Stimulated activated CD8-positive, alpha-beta memory T cell treated with anti-CD3 and anti-CD28 coated beads, Interleukin-15, amount 100 ng/mL, for 1 hour (primary cell): ENCODE measurements around the gene SAFB2.

Experiments
- DNase-seq: peaks from one replicate; pipeline ENCODE4 v3.0.0-alpha.2; 2020; ENCODE audit warnings: low read depth

SAFB2 gene

DNA sequence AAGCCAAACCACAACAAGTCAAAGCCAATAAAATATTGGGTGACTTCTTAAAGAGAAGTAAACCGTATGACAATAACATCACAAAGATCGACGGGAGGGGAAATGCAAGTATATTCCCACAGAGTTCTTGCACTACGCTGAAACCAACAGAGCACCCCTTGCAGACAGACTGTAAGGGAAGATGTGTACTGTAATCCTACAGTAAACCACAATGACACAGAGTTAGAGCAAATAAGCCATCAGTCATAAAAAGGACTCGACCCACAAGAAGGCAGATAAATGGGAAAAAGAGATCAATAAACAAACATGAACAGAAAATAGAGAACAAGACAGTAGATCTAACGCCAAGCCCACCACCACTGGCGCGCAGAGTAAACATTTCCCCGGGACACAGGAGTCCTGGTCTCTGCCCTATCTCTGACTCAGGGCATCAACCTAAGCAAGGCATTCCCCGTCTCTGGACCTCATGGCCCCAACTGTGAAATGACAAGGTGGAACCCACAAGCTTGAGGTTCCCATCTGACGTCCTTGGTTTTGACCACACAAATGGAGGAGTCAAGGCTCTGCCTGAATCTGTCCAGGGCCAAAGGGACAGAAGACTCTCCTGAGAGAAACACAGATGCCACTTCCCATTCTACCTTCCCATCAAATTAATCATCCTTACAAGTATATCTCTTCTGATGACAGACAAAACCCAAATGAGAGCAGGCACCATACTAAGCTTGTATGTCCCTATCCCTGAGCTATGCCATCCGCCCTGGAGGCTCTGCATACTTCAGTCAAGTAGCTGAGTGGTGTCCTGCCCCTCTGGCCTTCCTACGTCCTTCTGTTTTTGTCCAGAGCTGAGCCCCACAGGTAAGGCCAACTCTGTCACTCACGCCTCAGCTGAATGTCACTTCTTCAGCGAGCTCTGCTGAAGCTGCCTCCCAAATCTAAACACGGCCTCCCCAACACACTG lies 15.0 kb downstream of the SAFB2 start:
- DNase-seq = no peak

DNA sequence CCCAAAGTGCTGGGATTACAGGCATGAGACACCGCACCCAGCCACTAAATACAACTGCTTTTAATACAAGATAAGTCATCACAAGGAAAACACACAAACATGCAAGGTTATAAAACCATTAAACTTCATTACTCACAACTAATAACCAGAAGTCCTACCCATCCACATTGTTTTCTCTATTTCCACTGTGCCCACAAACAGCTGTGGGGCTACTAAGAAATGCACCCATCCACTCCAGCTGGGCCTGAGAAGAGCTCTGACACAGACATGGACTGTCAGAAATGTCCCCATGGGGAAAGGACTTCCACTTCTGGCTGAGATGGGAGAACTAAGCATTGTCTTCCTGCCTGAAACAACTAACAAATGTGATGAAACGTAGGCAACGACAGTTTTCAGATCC lies 17.2 kb downstream of the SAFB2 start:
- no peak for DNase-seq

DNA sequence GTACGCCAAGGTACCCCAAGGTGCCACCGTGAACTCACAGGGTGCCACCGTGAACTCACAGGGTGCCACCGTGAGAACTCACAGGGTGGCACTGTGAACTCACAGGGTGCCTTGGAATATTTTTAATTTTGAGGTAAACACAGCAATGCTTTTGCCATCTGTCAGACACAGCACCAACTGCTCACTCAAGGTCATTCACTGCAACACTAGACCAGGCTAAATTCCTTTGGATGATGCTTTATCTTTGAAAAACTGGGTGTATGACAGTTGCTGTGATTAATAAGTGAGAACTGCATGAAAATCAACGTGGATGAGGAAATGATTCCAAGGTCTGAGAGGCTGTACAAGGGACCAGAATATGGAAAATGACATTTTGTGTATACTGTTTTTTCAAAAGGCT lies 18.9 kb downstream of the SAFB2 start:
- no peak for DNase-seq

DNA sequence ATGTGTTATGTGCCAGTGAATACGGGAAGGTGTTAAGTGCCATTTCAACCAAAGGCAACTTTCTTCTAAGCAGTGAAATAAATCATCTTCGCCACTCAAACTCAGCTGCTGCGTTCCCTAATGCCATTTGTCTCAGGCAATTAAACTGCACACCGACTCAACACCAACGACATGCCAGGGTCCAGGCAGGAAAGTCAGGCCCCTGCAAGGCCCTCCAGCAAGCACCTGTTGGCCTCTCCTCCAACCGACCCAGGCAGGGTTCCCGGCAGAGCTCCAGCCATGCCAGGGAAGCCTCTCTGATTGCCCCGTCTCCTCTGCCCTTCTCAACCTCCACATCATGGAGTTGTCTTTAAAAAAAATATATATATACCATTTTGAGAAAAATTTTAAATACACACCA lies 21.8 kb downstream of the SAFB2 start:
- DNase-seq = no peak

DNA sequence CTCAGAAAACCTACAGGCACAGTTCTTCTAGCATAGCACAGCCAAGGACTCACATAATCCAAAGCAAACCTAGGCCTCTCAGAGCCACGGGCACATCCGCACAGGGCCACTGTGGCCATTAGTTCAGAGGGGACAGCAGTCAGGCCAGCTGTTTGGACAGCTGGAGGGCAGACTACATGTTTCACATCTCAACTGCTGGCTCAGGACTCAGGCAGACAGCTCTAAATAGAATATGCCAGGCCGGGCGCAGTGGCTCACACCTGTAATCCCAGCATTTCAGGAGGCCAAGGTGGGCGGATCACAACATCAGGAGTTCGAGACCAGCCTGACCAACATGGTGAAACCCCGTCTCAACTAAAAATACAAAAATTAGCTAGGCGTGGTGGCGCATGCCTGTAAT lies 26.8 kb downstream of the SAFB2 start:
- no peak for DNase-seq

DNA sequence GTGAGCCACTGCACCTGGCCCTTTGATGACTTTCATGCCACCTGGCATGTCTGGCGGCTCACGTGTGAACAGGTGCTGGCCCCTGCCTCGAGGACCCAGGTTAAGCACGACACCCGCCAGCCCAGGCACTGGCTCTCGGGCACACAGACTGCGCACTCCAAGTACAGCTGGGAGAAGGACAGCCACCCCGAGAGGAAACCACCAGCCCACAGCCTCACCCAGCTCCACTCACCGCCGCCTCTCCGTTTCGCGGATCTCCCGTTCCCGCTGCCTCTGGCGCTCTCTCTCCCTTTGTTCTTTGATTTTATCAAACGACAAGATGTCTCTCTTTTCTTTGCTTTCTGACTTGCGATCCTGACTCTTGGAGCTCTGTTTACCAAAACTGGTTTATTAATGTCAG lies 27.4 kb downstream of the SAFB2 start:
- DNase-seq = no peak

DNA sequence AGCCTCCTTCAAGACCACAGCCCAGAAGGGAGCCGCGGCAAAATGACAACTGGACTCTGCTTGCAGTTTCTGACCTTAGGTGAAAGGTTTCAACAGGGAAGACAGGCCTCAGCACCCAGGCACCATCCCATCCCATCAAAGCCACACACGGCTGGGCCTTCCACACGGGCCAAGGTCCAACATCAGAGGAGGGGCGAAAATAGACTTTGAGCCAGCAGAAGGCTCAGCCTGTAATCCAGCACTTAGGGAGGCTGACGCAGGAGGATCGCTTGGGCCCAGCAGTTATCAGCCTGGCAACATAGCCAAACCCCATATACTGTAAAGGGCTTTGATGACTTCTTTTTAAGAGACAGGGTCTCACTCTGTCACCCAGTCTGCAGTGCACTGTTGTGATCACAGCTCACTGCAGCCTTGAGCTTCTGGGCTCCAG lies 28.0 kb downstream of the SAFB2 start:
- no peak for DNase-seq

DNA sequence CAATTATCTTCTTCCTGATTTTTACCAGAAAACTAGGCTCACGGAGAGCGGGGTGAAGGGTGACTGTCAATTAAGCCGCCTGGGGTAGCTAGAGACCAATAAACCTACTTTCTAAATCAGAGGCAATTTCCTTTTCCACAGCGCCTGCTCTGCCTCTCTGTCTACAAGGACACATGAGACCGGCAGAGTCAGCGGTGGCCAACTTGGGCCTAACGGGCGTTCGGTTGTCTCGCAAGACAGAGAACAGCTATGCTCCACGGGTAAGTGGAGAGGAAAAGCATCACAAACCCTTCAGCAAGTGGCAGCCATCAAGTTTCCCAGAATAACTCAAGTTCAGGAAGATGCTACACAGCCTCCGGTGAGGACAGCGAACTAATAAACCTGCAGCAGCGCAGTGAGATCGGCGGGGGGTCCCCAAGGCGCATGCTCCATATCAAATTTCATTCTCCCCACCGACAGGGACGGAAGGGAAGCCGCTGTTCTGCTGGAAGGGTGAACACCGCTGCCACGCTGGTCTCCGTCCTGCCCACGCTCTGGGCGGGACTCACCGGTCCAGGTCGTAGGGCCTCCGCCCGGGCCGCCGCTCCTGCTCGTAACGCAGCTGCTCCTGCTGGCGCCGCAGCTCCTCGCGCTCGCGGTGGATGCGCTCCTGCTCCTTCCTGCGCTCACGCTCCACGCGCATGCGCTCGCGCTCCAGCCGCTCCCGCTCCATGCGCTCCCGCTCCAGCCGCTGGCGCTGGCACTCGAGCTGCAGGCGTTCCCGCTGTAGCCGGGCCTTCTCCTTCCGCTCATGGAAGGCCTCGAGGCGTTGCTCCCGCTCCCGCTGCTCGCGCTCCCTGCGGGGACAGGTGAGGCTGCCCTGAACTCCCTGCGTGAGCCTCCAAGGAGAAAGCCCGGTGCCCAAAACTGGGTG lies 29.0 kb downstream of the SAFB2 start:
- DNase-seq = no peak

DNA sequence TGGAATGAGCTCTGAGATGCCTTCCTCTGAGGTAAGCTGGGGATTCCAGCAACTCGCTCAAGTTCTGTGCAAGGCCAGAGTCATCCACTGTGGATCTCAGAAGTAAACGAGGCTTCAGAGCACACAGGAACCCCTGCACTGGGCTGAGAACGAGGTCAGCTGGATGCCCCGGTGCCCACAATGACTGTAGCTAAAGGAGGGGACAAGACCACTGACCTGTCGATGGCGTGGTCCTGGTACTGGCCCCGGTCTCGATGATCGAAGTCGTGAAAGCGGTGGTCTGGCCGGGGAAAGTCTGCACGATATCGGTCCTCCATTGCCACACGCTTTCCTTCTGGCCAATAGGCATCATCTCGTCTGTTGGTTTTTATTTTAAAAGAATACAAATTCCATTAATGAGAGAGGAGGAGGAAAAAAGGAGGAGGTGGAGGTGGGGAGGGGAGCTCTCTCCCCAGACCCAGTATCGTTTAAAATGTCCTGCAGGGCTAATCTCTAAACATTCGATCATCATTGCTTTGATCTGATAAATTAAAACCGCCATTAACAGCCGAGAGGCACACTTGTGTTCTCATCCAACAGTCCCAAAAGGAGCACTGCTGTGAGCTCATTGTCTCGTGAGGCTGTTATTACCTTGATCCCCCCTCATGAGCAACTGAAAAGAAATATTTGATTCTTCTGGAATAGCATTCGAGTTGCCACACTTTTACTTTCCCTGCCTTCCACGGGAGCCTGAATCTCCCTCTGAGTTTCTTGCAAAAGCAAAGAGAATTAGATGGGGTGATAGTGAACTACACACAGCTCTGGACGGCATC lies 29.8 kb downstream of the SAFB2 start:
- no peak for DNase-seq

DNA sequence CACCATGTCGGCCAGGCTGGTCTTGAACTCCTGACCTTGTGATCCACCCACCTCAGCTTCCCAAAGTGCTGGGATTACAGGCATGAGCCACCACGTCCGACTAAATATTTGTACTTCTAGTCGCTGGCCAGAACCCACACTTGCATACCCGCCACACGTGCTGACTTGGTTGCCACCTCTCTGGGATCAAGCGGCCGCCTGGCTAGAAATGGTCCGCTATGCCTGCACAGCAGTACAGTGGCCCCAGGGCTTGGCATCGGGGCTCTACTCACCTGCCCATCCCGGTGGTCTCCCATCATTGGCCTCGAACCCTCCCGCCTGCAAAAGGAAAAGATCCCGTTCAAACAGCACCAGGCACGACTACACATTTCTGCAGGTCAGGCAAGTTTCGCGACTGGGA lies 31.1 kb downstream of the SAFB2 start:
- DNase-seq = no peak

DNA sequence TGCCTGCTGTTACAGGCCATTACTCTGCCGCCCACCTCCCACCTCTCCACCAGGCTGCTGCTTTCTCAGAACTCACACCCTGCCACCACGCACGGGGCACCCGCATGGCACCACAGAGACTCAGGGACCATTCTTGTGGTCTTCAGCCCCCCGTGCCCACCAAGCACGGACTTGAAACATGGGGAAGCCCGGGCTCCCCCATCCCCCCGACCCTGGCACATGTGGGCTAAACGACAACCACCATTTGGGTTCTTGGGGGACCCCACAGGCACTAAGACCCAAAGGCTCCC lies 31.8 kb downstream of the SAFB2 start:
- no peak for DNase-seq

DNA sequence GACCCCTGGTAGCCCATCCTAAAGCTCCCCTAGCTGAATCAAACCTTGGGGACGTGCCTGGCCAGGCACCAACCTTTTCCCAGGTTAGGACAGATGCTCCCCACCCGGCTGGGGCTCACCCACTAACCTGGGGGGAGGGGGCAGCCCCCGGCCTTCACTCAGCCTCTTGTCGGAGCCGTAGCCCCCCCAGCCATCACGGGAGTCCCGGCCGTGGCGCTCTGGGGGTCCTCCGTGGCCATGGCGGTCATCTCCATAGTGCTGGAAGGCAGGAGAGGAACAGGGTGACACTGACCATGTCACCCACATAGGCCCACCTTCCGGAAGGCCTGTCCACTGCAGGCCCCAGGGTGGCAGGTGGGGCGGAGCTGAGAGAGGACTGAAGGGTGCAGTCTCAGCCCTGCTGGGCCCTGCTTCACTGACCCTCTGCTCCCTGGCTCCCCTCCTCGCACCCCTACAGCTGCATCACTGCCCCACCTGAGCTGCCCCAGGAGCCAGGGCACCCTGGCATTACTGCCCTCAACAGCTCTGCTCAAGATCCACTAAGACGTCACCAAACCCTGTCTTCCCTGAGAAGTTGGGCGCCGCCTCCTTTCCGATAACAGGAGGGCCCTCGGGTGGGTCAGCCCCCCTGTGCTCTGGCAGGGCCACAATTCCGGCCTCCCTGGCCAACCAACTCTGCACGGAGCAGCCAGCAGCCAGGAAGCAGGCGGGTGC lies 32.3 kb downstream of the SAFB2 start:
- no peak for DNase-seq

DNA sequence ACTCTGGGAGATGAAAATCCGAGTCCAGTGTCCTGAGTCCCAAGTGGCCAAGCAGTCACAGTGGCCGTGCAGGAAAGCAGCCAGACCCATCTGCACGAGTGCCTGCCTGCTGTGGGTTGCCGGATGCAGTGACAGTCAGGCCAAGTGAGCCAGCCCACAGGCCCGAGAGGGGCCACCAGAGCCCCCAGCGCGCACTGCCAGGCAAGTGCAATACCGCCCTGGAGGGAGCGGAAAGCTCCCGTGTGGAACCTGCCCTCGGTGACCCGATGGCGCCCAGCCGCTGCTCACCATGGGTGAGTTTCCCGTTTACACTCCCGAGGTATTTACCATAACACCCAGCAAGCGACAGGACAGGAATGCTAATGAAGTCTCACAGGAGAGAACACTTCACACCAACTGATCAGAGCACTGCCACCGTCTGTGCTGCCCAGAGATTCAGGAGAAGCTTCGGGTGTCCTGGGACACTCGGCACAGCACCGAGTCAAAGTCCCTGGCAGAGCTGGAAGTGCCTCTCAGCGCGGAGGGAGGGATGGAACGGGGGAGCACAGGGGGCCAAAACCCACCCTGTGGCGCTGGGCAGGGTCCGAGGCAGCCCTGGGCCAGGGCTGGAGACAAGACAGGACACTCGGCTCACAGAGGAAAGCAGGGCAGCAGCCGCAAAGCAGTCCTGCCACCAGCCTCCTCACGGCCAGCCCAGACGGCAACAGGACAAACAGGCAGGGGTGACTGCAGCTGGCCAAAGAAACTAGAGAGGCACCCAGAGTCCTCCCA lies 33.5 kb downstream of the SAFB2 start:
- DNase-seq = no peak

DNA sequence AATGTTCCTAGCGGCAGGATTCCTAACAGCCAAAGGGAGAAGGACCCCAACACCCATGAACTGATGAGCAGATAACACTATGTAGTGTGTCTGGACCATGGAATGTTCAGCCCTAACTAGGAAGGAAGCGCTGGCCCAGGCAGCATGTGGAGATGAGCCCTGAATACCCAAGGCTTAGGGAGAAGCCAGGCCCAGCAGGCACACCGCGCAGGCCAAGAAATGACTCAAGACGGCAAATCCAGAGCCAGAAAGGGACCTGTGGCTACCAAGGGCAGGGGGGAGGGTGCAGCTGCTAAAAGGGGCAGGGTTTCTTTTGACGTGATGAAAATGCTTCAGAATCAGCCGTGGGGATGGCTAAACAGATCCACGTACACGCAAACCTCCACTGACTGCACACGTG lies 34.1 kb downstream of the SAFB2 start:
- no peak for DNase-seq

DNA sequence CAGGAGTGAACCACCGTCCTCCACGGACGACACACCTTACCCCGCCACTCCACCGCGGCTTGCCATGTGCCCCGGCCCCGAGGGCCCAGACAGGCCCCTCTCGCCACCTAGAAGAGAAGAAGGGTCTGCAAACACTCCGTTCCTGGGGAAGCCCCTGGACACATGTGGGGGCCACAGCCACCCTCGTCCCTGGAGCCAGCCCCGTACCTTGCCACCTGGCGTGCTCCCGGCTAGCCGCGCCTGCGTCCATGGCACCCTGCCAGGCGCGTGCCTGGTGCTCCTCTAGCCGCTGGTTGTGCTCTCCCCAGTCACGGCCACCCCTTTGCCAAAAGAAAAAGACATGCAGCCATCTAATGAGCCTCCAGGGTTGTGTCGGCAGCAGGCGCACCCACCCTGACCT lies 34.9 kb downstream of the SAFB2 start:
- no peak for DNase-seq

DNA sequence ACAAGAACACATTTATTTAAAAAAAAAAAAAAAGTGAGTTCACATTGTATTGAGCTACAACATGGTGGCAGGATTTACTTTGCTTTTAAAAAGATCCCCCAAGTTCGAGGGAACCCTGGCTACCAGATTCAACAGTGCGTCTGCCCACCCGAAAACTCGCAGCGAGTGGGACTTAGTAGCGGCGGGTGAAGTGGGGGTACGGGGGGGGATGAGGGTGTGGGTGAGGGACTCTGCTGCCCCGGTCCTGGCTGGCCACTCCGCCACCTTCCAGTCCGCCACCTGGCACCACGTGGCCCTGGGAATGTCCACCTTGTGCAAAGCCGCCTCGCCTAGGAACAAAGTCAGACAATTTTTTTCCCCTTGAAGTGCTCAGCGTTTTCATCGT lies 35.5 kb downstream of the SAFB2 start:
- DNase-seq = no peak

DNA sequence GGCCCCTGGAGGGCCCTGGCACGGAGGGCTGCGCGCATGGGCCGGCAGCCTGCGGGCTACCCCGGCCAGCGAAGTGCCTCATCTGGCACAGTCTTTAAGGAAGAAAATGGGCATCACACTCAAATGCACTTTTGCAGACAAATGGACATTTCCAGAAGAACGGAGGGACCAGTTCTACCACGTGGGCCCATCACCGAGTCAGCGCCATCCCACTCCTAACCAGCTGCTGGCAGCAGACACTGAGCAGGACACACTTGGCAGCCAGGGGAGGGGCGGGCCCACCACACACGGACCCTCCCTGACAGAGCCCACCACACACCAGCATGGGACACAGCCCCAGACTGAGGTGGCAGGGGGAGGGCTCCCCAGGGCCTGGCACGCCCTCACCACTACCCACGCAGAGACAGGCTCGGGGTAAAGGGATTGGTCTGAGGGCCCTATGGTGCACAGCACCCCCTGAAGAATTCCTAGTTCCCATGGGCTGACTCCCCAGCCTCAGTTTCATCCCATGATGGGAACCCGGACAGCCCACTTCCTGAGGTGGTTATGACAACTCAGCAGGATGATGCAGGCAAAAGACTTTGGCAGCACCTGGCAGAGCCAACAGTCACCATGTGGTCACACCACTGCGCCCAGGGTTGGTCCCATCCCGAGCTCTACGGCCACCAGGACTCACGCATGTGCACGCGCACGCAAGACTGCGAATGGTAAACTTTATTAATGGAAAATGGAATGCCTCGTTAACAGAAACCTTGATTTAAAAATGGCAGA lies 36.1 kb downstream of the SAFB2 start:
- DNase-seq = no peak

DNA sequence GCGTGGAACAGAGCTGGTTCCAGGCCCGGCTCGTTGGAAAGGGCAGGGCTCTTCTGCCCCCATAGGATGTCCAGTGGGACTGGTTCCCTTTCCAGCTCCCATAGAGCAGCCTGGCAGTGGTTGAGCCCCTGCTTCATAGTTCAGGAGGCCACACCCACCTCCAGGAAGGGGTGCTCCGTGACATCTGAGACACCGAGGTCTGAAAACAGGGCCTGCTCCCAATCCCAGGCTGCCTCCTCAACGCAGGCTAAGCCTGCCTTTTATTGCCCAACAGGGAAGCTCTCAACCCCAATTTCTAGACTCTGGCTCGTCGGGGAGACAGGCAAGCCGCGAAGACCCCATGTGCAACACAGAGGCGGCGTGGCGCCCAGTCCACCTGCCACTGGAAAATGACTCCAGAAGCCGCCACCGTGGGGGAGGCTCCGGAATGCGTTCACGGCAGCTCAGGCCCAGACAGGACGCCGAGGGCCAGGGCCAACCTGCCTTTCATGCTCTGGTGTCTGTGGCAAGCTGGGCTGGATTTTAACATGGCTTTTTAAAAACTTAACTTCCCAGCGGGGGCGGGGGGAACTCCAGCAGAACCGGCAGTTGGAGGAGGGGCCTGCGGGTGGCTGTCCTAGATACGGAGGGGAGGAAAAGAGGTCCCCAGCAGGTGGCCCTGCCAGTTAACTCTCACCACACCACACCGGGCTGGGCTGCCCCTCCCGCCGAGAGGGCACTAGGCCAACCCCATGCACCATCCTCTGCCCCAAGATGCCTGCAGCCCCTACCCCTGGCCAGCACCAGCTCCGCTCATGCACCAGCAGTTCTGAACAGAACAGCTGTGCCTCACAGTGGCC lies 36.9 kb downstream of the SAFB2 start:
- no peak for DNase-seq

DNA sequence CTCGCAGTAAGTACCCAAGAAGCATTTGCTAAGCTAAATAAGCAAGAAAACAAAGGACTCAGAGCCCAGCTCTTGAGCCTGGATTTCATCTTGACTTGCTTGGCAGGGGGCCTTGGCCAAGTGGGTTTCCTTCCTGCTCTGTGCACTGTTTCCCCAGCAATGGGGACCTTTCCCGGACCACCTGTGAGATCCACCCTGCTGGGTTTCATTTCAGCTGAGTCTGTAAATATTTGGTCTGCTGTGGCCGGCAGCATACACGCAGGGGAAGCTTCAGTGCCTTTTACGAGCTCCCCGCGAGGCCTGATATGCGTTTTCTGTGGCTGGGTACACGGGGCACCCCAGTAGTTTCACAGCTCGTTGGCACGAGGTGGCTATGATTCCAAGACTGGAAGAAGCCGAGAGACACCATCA lies 42.4 kb downstream of the SAFB2 start:
- DNase-seq = no peak
